AG09319 (cell line): ENCODE data around the gene AFAP1.

Experiments
- DNase-seq: peaks from one replicate; pipeline ENCODE4 v3.0.0-alpha.2; 2010; ENCODE audit warnings: low read depth; ENCODE audit errors: extremely low read depth
- TF ChIP-seq, protein P1 (sequence below): IDR thresholded peaks from 2 replicates; pipeline ENCODE4 v1.5.1; 2011; ENCODE audit warnings: low read depth, mild to moderate bottlenecking, inconsistent platforms, low read length, moderate library complexity

The AFAP1 gene

GRCh38 chr4:7721984-7722551 is 217.6 kb downstream of the AFAP1 start:
- TF ChIP-seq, protein P1, sequence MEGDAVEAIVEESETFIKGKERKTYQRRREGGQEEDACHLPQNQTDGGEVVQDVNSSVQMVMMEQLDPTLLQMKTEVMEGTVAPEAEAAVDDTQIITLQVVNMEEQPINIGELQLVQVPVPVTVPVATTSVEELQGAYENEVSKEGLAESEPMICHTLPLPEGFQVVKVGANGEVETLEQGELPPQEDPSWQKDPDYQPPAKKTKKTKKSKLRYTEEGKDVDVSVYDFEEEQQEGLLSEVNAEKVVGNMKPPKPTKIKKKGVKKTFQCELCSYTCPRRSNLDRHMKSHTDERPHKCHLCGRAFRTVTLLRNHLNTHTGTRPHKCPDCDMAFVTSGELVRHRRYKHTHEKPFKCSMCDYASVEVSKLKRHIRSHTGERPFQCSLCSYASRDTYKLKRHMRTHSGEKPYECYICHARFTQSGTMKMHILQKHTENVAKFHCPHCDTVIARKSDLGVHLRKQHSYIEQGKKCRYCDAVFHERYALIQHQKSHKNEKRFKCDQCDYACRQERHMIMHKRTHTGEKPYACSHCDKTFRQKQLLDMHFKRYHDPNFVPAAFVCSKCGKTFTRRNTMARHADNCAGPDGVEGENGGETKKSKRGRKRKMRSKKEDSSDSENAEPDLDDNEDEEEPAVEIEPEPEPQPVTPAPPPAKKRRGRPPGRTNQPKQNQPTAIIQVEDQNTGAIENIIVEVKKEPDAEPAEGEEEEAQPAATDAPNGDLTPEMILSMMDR = no peak
- no peak for DNase-seq

GRCh38 chr4:7719354-7720174 is 220.1 kb downstream of the AFAP1 start:
- TF ChIP-seq, protein P1 = peak; percentile 88
- DNase-seq = no peak

DNA sequence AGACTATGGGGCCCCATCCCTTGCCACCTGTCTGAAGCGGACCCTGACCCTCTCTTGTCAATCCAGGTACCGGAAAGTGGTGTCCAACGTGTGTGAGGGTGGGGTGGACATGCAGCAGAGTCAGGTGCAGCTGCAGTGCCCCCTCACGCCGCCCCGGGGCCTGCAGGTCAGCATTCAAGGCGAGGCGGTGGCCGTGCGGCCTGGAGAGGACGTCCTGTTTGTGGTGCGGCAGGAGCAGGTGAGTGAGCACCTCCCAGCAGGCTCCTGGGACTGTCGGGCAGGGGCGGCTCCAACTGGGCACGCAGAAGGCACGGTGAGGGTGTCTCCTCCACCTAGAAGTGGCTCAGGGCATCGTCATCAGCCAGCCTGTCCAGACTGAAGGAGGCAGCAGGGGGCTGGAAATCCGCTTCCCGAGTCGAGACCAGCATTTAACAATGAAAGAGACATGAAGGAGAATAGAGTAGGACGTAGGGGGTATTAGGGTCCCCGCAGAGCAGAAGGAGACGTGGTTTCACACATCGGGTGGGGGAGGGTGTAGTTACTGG is 221.6 kb downstream of the AFAP1 start:
- no peak for DNase-seq
- TF ChIP-seq, protein P1 = no peak

- DNase-seq = no peak
- TF ChIP-seq, protein P1 = no peak
Observed at GRCh38 chr4:7717161-7717560, 222.5 kb downstream of the AFAP1 start.

DNA sequence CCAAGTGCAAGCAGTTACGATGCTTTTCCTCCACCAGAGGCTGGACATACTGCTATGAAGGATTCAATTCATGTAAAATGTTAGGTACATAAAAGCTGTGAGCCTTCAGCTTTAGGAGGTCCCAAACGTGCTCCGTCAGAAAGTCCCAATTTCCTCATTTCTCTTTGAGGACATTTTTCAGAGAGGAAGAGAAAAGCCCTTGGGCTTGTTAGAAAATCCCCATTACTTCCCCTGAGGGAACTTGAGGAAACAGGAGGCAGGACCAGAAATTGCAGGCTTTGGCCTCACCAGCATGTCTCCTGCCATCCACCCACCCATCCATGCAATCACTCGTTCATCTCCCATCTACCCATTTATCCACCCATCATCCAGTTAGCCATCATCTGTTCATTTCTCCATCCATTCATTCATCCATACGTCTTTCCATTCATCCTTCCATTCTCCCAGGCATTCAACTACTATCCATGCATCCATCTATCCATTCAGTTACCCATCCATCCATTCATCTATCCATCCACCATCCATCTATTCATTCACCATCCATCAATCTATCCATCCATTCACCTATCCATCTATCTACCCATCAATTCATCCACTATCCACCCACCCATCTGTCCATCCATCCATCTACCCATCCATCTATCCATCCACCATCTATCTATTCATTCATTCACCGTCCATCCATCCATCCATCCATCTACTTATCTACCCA is 223.5 kb downstream of the AFAP1 start:
- DNase-seq = no peak
- TF ChIP-seq, protein P1 = no peak

DNA sequence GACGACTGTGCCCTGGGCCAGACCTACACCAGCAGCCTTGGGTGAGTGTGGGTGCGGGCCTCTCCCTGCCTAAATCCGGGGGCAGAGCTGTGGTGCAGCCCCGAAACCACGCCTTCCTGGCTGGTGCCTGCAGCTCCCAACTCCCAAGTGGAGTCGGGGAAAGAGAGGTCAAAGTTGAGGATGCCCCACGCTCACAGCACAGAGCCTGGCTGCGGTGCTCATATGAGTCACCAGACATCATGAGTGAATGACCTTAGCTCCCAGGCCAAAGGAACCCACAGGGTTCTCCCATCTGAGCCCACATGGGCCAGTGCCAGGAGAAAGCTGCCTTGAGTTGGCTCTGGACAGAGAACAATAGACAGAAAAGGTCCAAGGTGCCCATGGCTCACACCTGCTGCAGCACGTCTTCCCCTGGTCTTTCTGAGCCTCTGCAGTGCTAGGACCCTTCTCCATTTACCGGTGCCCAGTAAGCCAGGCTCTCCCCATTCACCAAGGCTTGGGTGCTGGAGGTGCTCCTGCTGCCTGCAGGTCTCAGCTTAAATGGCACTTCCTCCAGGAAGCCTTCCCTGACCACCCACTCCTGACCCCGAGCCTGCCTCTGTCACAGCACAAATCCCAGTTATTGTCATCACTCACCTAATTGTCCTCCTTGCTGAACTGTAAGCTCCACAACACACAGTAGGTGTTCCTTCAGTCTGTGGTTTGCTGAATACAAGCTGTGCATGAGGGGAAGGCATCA is 224.2 kb downstream of the AFAP1 start:
- no peak for DNase-seq
- TF ChIP-seq, protein P1 = no peak
